A549 (cell line): ENCODE measurements around the gene FANCC. TPM values are rescaled to one million over a fixed set of nuclear protein-coding genes. Genes with fewer than 3 reads are reported as not detected.
A peak's percentile ranks its signal among the peaks of the same experiment; 100 is the strongest.

Source experiments
- ATAC-seq, 2 experiments: fragments of 200-7000 bp in 1 of 2; fragments of >200 bp in 1 of 2; cut with Nextera tagmentation in 1 of 2; cut with Tn5 transposase in 1 of 2; 3 replicates each; pipeline versions ENCODE4 v1.8.0 to v1.9.1; 2018 to 2020; ENCODE audit warnings: mild to moderate bottlenecking in 1 of 2, moderate library complexity in 1 of 2
- CTCF ChIA-PET: fragments of 300-600 bp; sonication (Branson Sonifier 250); formaldehyde crosslinking; extraction: SDS; loops from one replicate; lab custom pipeline; 2021; ENCODE audit warnings: antibody characterized with exemption, inconsistent platforms; lab: Yijun Ruan, JAX
- POLR2A ChIA-PET: fragments of 350-600 bp; formaldehyde crosslinking; extraction: SDS; loops from one replicate; lab custom pipeline; 2021; ENCODE audit warnings: antibody characterized with exemption, inconsistent platforms; lab: Yijun Ruan, JAX
- DNase-seq, 2 experiments: peaks; one replicate each; pipeline versions ENCODE4 v3.0.0 to v3.0.0-alpha.2; 2011 to 2016; ENCODE audit warnings: low read depth in 1 of 2, low spot score in 1 of 2
- FAIRE-seq: peaks from 2 replicates; lab custom pipeline; 2011; peaks lifted over from hg19 to GRCh38; lab: Jason Lieb, UNC
- H3K27ac ChIP-seq, 2 experiments: fragments of >200 bp; sonication (Bioruptor Twin); formaldehyde crosslinking; 3 replicates each; pipeline ENCODE4 v1.5.1; 2016 to 2017
- H3K4me1 ChIP-seq: fragments of >200 bp; sonication (Bioruptor Twin); formaldehyde crosslinking; 3 replicates; pipeline ENCODE4 v1.6.1; 2016
- H3K4me2 ChIP-seq: fragments of >200 bp; sonication (Bioruptor Twin); formaldehyde crosslinking; 3 replicates; pipeline ENCODE4 v1.6.1; 2016
- H3K4me3 ChIP-seq: fragments of >200 bp; sonication (Bioruptor Twin); formaldehyde crosslinking; 3 replicates; pipeline ENCODE4 v1.5.1; 2016
- H3K9me3 ChIP-seq: fragments of >200 bp; sonication (Bioruptor Twin); formaldehyde crosslinking; 3 replicates; pipeline ENCODE4 v1.6.1; 2016
- BHLHE40 ChIP-seq: IDR thresholded peaks from 2 replicates; pipeline ENCODE4 v1.6.1; 2012; ENCODE audit warnings: low read depth, low read length, inconsistent platforms
- EHMT2 ChIP-seq: fragments of 200-600 bp; sonication (generic); IDR thresholded peaks from 2 replicates; pipeline ENCODE4 v1.6.1; 2016; ENCODE audit warnings: antibody characterized with exemption, low read depth, mild to moderate bottlenecking, moderate library complexity
- FOXS1 ChIP-seq: fragments of 250-450 bp; sonication (Bioruptor Pico); IDR thresholded peaks from 2 replicates; pipeline ENCODE4 v1.5.0; 2020; ENCODE audit warnings: mild to moderate bottlenecking, moderate library complexity
- HOXA7 ChIP-seq: fragments of 250-450 bp; sonication (Bioruptor Pico); IDR thresholded peaks from 2 replicates; pipeline ENCODE4 v1.5.0; 2020; ENCODE audit warnings: mild to moderate bottlenecking, moderate library complexity
- JUN ChIP-seq, 2 experiments: fragments of >200 bp; sonication (Bioruptor Twin); formaldehyde crosslinking; IDR thresholded peaks; 2 replicates in 1 of 2; 3 replicates in 1 of 2; pipeline ENCODE4 v1.6.1; 2016 to 2017
- NPAS2 ChIP-seq: fragments of 250-450 bp; sonication (Bioruptor Pico); IDR thresholded peaks from 2 replicates; pipeline ENCODE4 v1.8.0; 2022; ENCODE audit warnings: mild to moderate bottlenecking, moderate library complexity, borderline replicate concordance
- POLR2A ChIP-seq: IDR thresholded peaks from 2 replicates; pipeline ENCODE4 v1.6.1; 2012; ENCODE audit warnings: mild to moderate bottlenecking, low read length
- RAD21 ChIP-seq, 2 experiments: fragments of >200 bp in 1 of 2; sonication (Bioruptor Twin) in 1 of 2; formaldehyde crosslinking in 1 of 2; IDR thresholded peaks in 1 of 2; conservative IDR thresholded peaks in 1 of 2; 2 replicates in 1 of 2; 3 replicates in 1 of 2; pipeline ENCODE4 v1.6.1; 2012 to 2018; ENCODE audit warnings: inconsistent platforms in 1 of 2
- RARB ChIP-seq: fragments of 250-450 bp; sonication (Bioruptor Pico); IDR thresholded peaks from 2 replicates; pipeline ENCODE4 v1.8.0; 2021; ENCODE audit warnings: mild to moderate bottlenecking, moderate library complexity
- SMC3 ChIP-seq: fragments of >200 bp; sonication (Bioruptor Twin); formaldehyde crosslinking; IDR thresholded peaks from 3 replicates; pipeline ENCODE4 v1.6.1; 2018; ENCODE audit warnings: inconsistent platforms
- SREBF2 ChIP-seq: fragments of 450-650 bp; IDR thresholded peaks from 2 replicates; pipeline ENCODE4 v1.6.1; 2014; ENCODE audit warnings: mild to moderate bottlenecking, moderate library complexity
- ZC3H11A ChIP-seq: fragments of 450-650 bp; IDR thresholded peaks from 2 replicates; pipeline ENCODE4 v1.6.1; 2014; ENCODE audit warnings: antibody characterized with exemption, mild to moderate bottlenecking
- WGBS: methylation state at CpG from one replicate; pipeline ENCODE4 v1.1.6; 2017; ENCODE audit errors: missing lambda C conversion rate; 5-methylcytosine and 5-hydroxymethylcytosine counted together
- polyA plus RNA-seq, 4 experiments: library from polyadenylated mRNA; depleted of rRNA in 3 of 4; stranded (reverse); fragments of >200 nt; fragmentation: RNase III in 1 of 4; extraction: RNeasy Plus Mini Kit Qiagen cat#74134 plus additional on column Dnase treatment in 1 of 4; gene quantifications; 2 replicates in 3 of 4; 3 replicates in 1 of 4; pipeline ENCODE4 v1.2.3, GENCODE V29; 2011 to 2017
- TF ChIP-seq, protein P1 (sequence below): fragments of 150-350 bp; IDR thresholded peaks from 2 replicates; pipeline ENCODE4 v1.6.1; 2014; ENCODE audit warnings: low read depth, mild to moderate bottlenecking, low read length
- TF ChIP-seq, protein P2 (sequence below): fragments of >200 bp; sonication (Bioruptor Twin); formaldehyde crosslinking; IDR thresholded peaks from 3 replicates; pipeline ENCODE4 v1.5.1; 2016
- TF ChIP-seq, protein P3 (sequence below): fragments of 250-450 bp; sonication (Bioruptor Pico); IDR thresholded peaks from 2 replicates; pipeline ENCODE4 v1.5.0; 2020; ENCODE audit warnings: low read depth, mild to moderate bottlenecking, moderate library complexity
- TF ChIP-seq, protein P4 (sequence below): fragments of 250-450 bp; sonication (Bioruptor Pico); IDR thresholded peaks from 2 replicates; pipeline ENCODE4 v1.5.0; 2021; ENCODE audit warnings: mild to moderate bottlenecking, moderate library complexity, borderline replicate concordance
- TF ChIP-seq, protein P5 (sequence below): IDR thresholded peaks from 2 replicates; pipeline ENCODE4 v1.6.1; 2012

FANCC gene
- polyA plus RNA-seq, 2 of the 4 experiments (the other 2 are of a cell fraction): 13.5 to 24.9 TPM

DNA sequence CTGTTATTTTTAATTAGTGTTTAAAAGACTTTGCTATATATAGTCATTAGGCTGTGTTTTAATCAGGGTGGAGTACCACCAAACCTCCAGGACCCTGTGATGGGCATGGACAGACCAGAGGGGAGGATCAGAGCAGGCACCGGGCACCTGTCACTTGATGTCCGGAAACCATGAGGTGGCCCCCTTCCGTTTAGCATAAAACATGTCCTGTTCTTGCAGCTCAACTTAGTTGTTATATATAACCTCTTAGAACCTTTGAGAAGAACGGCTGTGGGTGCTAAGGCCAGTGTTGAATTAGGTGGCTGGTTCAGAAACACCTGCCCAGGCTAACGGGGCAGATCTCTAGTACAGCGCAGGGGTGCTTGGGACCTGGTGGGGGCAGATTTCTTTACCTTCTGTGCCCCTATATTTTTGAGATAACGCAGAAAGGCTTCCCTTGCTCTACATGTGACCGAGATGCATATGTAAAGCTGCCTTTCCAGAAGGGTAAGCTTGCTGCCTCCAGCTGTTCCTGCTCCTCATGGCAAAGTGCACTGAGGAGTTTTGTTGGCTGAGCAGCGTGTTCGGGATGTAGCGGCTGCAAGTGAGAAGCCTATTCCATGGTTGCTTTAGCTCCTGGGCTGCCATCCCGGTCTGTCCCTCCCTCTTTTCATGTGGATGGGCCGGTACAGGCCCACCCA, 255.5 kb downstream of the FANCC start:
- Histone ChIP-seq H3K4me1 (peaks cover 100% of the 10 kb centered on the region), H3K4me3 (no peak overlapping the region), H3K4me2 (peak overlapping the region; percentile 93), H3K27ac (peak overlapping the region; percentile 10 to 80; a peak in 4 of 6 replicates), H3K9me3 (no peaks in the 10 kb centered on the region)
- 69% methylated on average over 13 of the region's 13 CpGs for WGBS
- DNase-seq (no peak), ATAC-seq (no peak), FAIRE-seq (no peak)
- CTCF ChIA-PET: interaction anchor here (0.7 to 2.1 kb wide), 9 partner anchors 9 to 381 kb away, joined by 3 to 6 read pairs (median 4); no protein-coding TSS in a partner anchor
- POLR2A ChIA-PET: interaction anchor here (0.5 to 0.8 kb wide), 3 partner anchors 13 to 392 kb away, joined by 3 to 4 read pairs (median 3); no protein-coding TSS in a partner anchor
- peak in 1 of 2 experiments; percentile 37; a peak in 1 of 5 replicates for TF ChIP-seq JUN (IDR thresholded peaks at IDR 0.05)
- TF ChIP-seq, protein P1, sequence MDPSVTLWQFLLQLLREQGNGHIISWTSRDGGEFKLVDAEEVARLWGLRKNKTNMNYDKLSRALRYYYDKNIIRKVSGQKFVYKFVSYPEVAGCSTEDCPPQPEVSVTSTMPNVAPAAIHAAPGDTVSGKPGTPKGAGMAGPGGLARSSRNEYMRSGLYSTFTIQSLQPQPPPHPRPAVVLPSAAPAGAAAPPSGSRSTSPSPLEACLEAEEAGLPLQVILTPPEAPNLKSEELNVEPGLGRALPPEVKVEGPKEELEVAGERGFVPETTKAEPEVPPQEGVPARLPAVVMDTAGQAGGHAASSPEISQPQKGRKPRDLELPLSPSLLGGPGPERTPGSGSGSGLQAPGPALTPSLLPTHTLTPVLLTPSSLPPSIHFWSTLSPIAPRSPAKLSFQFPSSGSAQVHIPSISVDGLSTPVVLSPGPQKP: no peak

GRCh38 chr9:95060916-95061315, 256.6 kb downstream of the FANCC start:
- no peaks in the 10 kb centered on the region for H3K9me3 ChIP-seq
- peaks cover 100% of the 10 kb centered on the region for H3K4me1 ChIP-seq
- no peak for FAIRE-seq
- H3K27ac ChIP-seq: peak overlapping the region in 1 of 2 experiments; percentile 79; a peak in 3 of 6 replicates
- TF ChIP-seq, protein P2, sequence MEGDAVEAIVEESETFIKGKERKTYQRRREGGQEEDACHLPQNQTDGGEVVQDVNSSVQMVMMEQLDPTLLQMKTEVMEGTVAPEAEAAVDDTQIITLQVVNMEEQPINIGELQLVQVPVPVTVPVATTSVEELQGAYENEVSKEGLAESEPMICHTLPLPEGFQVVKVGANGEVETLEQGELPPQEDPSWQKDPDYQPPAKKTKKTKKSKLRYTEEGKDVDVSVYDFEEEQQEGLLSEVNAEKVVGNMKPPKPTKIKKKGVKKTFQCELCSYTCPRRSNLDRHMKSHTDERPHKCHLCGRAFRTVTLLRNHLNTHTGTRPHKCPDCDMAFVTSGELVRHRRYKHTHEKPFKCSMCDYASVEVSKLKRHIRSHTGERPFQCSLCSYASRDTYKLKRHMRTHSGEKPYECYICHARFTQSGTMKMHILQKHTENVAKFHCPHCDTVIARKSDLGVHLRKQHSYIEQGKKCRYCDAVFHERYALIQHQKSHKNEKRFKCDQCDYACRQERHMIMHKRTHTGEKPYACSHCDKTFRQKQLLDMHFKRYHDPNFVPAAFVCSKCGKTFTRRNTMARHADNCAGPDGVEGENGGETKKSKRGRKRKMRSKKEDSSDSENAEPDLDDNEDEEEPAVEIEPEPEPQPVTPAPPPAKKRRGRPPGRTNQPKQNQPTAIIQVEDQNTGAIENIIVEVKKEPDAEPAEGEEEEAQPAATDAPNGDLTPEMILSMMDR: no peak
- TF ChIP-seq RARB (CRISPR knock-in tag) (no peak), FOXS1 (CRISPR knock-in tag) (no peak), ZC3H11A (no peak), BHLHE40 (no peak), RAD21 (conservative IDR thresholded peaks at IDR 0.05 in 1 of 2, IDR thresholded peaks at IDR 0.05 in 1 of 2) (no peak), HOXA7 (CRISPR knock-in tag) (no peak), SREBF2 (no peak), NPAS2 (CRISPR knock-in tag) (no peak), SMC3 (no peak), POLR2A (no peak), EHMT2 (no peak)
- TF ChIP-seq, protein P3, sequence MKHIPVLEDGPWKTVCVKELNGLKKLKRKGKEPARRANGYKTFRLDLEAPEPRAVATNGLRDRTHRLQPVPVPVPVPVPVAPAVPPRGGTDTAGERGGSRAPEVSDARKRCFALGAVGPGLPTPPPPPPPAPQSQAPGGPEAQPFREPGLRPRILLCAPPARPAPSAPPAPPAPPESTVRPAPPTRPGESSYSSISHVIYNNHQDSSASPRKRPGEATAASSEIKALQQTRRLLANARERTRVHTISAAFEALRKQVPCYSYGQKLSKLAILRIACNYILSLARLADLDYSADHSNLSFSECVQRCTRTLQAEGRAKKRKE (CRISPR knock-in tag): no peak
- TF ChIP-seq, protein P4, sequence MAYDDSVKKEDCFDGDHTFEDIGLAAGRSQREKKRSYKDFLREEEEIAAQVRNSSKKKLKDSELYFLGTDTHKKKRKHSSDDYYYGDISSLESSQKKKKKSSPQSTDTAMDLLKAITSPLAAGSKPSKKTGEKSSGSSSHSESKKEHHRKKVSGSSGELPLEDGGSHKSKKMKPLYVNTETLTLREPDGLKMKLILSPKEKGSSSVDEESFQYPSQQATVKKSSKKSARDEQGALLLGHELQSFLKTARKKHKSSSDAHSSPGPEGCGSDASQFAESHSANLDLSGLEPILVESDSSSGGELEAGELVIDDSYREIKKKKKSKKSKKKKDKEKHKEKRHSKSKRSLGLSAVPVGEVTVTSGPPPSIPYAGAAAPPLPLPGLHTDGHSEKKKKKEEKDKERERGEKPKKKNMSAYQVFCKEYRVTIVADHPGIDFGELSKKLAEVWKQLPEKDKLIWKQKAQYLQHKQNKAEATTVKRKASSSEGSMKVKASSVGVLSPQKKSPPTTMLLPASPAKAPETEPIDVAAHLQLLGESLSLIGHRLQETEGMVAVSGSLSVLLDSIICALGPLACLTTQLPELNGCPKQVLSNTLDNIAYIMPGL (CRISPR knock-in tag): no peak
- TF ChIP-seq, protein P1: no peak
- TF ChIP-seq, protein P5, sequence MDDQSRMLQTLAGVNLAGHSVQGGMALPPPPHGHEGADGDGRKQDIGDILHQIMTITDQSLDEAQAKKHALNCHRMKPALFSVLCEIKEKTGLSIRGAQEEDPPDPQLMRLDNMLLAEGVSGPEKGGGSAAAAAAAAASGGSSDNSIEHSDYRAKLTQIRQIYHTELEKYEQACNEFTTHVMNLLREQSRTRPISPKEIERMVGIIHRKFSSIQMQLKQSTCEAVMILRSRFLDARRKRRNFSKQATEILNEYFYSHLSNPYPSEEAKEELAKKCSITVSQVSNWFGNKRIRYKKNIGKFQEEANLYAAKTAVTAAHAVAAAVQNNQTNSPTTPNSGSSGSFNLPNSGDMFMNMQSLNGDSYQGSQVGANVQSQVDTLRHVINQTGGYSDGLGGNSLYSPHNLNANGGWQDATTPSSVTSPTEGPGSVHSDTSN: no peak
- WGBS: 55% methylated on average over 2 of the region's 2 CpGs
- no peak overlapping the region for H3K4me3 ChIP-seq
- ChIA-PET POLR2A (interaction anchor here (0.8 to 1.1 kb wide), 2 partner anchors 10 to 12 kb away, joined by 3 read pairs; no protein-coding TSS in a partner anchor), CTCF (interaction anchor here (0.7 to 1.6 kb wide), 3 partner anchors 33 to 380 kb away, joined by 3 to 5 read pairs (median 3); no protein-coding TSS in a partner anchor)
- no peak for DNase-seq
- ATAC-seq: no peak
- peak overlapping the region; percentile 93 for H3K4me2 ChIP-seq
